Activated effector memory CD4-positive, alpha-beta T cell treated with Interleukin-2 at 50 U/mL for 16 hours (primary cell): Measurements from ENCODE around the gene C22orf15.

Source experiments
- DNase-seq: peaks from one replicate; pipeline ENCODE4 v3.0.0-alpha.2; 2020

Gene C22orf15

GRCh38 chr22:23790819-23791737 is 28.3 kb downstream of the C22orf15 start:
- DNase-seq: no peak

- no peak for DNase-seq
Measured at GRCh38 chr22:23791738-23792645, 29.2 kb downstream of the C22orf15 start.

- DNase-seq: no peak
Measured at GRCh38 chr22:23793326-23793725, 30.5 kb downstream of the C22orf15 start.

GRCh38 chr22:23796461-23796860 is 33.7 kb downstream of the C22orf15 start:
- DNase-seq: no peak

GRCh38 chr22:23800297-23801237 is 37.8 kb downstream of the C22orf15 start:
- no peak for DNase-seq

GRCh38 chr22:23801238-23801821 is 38.5 kb downstream of the C22orf15 start:
- no peak for DNase-seq

DNA sequence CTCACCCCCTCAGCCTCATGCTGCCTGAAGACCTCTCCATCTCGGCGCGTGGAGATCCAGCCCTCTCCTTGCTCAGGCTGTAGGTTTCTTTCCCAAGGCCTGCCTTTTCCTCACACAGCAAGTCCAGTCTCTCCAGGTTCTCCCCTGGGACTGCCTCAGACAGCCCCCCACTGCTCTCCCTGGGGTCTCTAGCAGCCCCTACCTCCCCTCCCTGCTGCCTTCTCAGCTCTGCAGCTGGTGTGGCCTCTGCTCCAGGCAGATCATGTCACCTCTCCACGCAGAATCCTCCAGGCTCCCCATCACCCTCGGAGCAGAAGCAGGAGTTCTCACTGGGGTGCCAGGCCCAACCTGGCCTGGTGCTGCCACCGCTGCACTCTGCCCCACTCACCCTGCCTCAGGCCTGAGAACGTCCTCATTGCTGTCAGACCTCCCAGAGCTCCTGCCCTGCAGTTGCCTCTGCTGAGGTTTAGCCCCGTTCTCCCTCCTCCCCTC is 39.1 kb downstream of the C22orf15 start:
- no peak for DNase-seq

GRCh38 chr22:23803001-23803819 is 40.4 kb downstream of the C22orf15 start:
- DNase-seq: no peak

GRCh38 chr22:23804781-23805291 is 42.0 kb downstream of the C22orf15 start:
- no peak for DNase-seq

DNA sequence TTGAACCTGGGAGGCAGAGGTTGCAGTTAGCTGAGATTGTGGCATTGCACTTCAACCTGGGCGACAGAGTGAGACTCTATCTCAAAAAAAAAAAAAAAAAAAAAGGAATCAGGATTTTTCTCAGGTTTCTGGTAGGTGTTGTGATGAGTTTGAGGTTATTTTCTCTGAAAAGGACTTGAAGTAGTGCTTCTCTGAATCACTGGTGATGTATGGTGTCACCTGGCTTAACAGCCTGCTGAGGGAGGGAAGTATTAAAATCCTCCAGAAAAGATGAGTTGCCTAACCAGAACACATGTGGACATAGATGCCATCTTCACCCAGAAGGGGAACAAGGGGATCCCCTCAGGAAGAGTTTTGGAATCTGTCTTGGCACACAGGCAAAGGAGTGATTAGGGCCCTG is 44.0 kb downstream of the C22orf15 start:
- no peak for DNase-seq

GRCh38 chr22:23812378-23812777 is 49.6 kb downstream of the C22orf15 start:
- no peak for DNase-seq
